ENCODE results near the gene SF1. TPM values are rescaled to one million over a fixed set of nuclear protein-coding genes. Genes with fewer than 3 reads are reported as not detected.
A peak's percentile ranks its signal among the peaks of the same experiment; 100 is the strongest.
"Not testable (repeated sequence)": the region's sequence is repeated elsewhere in the genome, so short reads cannot be mapped to it uniquely, and the experiment has no call there.

The SF1 gene, protein sequence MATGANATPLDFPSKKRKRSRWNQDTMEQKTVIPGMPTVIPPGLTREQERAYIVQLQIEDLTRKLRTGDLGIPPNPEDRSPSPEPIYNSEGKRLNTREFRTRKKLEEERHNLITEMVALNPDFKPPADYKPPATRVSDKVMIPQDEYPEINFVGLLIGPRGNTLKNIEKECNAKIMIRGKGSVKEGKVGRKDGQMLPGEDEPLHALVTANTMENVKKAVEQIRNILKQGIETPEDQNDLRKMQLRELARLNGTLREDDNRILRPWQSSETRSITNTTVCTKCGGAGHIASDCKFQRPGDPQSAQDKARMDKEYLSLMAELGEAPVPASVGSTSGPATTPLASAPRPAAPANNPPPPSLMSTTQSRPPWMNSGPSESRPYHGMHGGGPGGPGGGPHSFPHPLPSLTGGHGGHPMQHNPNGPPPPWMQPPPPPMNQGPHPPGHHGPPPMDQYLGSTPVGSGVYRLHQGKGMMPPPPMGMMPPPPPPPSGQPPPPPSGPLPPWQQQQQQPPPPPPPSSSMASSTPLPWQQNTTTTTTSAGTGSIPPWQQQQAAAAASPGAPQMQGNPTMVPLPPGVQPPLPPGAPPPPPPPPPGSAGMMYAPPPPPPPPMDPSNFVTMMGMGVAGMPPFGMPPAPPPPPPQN
- 191 TPM for total RNA-seq
- long read RNA-seq, transcript SF1-201 (13 exons, 2,850 nt), result major isoform, 22 of 85 reads
- long read RNA-seq, transcript SF1-212 (2 exons, 983 nt), result minor isoform, 5 of 85 reads
- long read RNA-seq, partial matches to known transcripts, result 29 of 85 reads
- long read RNA-seq, other reads (novel, unspliced or antisense), result 20 of 85 reads

DNA sequence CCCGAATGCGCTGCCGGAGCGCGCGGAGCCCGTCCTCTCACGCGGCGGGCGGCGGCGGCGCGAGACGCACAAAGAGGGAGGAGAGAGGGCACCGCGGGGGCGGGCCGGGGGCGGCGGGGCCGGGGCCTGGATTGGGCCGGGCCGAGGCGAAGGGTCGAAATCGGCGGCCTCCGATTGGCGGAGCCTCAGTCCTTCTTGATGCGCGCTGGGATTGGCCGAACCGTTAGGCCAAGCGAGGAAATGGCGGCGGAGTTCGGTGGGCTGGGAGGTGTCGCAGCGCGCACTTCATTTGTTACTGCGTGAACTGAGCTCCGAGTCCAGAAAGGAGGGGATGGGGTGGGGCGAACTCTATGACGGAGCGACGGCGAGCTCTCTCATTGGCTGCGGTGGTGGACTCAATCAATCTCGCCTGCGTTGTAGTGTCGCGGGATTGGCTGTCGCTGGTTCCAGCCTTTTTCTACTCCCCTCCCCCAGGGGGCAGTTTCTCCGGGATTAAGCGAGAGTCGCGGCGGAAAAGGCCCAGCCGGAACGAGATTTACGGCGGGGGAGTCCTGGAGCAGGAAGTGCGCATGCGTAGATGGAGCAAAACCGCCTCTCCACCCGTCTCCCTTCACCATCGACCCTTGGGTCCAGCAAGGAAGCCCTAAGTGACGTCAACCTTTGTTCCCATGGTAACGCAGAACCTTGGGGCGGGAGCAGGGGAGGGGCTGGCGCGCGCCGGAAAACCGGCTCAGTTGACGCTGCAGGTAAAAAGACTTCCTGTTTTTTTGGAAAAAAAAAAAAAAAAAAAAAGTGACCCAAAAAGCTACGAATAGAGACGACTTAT, at the start of gene SF1:
Gene SF1, minus strand, starts transcription at position 70 of the 826 bp plus-strand sequence. CDS start 150 bp downstream, outside the sequence.
- intact Hi-C loops (cut with micrococcal nuclease), result no loop called here
- DNase-seq (peak; percentile 98), ATAC-seq (peak; percentile 94)

DNA sequence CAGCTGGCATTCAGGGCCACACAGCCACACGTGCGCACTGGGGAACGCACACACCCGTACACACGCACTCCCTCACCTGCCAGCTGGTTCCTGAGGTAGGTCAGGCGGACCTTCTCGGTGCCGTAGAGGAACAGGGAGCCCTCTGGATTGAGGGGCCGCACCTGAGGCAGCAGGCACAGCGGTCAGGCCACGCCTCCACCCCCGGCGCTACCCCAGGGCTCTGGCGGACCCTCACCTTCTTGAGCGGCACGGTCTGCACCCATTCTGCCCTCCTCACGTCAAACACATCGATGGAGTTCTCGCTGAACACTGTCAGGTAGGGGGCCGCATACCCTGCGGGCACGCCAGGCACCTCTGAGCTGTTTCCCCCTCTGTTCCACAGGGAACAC, 49.1 kb upstream of the SF1 start:
- intact Hi-C loops (cut with micrococcal nuclease), result no loop called here
- no peak for DNase-seq
- no peak for ATAC-seq

DNA sequence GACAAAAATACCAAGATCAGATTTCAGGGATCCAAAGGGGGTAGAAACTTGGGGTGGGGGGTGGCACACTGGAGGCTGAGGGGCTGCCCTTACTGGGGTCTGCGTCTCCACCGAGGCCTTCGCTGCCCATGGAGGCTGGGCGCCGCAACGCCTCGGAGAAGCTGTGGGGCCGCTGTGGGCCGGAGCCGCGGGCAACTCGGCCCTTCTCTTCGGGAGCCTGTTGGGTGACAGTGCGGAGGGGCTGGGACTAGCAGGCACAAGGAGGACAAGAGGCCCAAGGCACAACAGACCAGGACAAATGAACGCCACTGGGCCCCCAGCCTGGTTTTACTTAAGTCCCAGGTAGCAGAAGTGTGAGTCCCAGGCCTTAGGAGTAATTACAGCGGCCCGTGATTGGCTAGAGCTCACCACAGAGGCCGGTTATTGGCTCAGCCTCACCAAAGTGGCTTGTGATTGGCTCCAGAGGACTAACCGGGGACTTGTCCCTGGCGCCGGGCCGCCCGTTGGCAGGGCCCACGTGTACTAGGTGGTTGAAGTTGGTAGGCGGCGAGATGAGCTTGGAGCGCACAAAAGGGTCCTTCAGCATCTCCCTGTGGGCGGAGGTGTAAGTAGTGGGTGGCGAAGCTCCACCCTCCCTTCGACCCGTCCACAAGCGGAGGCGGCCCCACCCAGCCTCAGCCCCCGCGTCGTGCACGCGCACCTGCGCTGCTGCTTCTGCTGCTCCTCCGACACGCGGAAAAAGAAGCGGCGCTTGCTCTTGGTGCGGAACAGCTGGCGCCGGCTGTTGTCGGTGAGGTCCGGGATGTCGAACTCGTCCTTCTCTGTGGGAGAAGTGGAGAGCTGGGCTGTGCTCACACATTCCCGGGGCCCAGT, 48.5 kb upstream of the SF1 start:
- intact Hi-C loops (cut with micrococcal nuclease), result no loop called here
- no peak for DNase-seq
- ATAC-seq, result no peak

DNA sequence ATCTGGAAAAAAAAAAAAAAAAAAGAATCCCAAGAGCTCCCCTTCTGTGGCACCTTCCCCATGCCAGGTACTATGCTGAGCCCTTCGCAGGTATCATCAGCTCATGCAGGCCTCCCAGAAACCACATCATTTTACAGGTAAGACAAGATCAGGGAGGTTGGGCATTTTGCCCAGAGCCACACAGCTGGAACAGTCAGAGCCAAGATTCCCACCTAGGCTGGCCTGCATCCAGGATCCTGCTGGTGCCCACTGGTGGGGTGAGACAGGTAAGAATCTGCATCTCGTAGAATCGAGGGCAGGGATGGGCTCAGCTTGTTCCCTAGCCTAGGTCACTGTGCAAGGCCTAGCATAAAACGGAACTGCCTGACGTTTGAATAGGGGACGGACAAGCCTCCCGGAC, 47.7 kb upstream of the SF1 start:
- ATAC-seq (no peak), DNase-seq (no peak)
- intact Hi-C loops (cut with micrococcal nuclease), result no loop called here

- DNase-seq (no peak), ATAC-seq (no peak)
- intact Hi-C loops (cut with micrococcal nuclease), result no loop called here
Measured at GRCh38 chr11:64823568-64824119, 45.3 kb upstream of the SF1 start.

DNA sequence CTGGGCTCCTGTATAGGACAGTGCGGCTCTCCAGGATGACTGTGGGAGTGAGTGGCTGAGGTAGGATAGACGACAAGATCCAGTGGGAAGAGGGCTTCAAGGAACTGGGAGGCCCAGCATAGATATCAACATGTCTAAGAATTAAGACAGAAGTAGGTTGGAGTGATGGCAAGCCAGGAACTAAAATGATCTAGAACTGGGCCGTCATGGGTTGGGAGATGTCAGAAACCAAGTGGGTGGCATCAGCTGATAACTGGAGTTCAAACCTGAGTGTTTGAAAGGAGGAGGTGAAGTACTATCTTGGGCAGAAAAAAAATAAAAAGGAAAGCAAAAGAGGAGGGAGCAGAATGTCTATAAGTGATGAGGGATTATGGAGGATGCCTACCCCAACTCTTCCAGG, 39.1 kb upstream of the SF1 start:
- intact Hi-C loops (cut with micrococcal nuclease), result no loop called here
- DNase-seq (no peak), ATAC-seq (no peak)

DNA sequence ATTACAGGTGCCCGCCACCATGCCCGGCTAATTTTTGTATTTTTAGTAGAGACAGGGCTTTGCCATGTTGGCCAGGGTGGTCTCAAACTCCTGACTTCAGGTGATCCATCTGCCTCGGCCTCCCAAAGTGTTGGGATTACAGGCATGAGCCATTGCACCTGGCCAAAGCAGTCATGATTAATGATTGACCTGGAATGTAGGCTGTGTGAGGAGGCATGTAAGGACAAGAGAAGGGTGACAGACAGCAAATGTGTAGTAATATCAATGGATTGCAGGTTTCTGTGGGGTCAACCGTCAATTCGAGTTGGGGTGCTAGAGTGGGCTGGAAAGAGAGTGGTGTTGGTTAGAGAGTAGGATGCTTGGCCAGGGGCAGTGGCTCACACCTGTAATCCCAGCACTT, 37.1 kb upstream of the SF1 start:
- ATAC-seq; intact Hi-C loops (cut with micrococcal nuclease); DNase-seq: not testable (repeated sequence)

DNA sequence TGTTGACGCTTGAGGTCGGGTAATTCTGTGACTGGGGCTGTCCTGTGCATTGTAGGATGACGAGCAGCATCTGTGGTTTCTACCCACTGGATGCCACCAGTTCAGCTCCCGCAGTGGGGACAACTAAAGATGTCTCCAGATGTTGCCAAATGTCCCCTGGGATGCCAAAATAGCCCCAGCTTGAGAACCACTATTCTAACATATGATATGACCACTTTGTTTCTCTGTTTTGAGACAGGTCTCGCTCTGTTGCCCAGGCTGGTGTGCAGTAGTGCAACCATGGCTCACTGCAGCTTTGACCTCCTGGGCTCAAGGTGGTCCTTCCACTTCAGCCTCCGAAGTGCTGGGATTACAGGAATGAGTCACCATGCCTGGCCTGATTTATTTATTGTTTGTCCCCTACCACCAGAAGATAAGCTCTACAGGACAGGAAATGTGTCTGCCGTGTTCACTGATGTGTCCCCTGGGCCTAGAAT, 36.4 kb upstream of the SF1 start:
- intact Hi-C loops (cut with micrococcal nuclease), result no loop called here
- no peak for DNase-seq

GRCh38 chr11:64813826-64814225, 35.5 kb upstream of the SF1 start:
- ATAC-seq, result no peak
- DNase-seq, result no peak
- intact Hi-C loops (cut with micrococcal nuclease), result no loop called here

More for the DNA sequence above, 36.4 kb upstream of the SF1 start:
- no peak for ATAC-seq

DNA sequence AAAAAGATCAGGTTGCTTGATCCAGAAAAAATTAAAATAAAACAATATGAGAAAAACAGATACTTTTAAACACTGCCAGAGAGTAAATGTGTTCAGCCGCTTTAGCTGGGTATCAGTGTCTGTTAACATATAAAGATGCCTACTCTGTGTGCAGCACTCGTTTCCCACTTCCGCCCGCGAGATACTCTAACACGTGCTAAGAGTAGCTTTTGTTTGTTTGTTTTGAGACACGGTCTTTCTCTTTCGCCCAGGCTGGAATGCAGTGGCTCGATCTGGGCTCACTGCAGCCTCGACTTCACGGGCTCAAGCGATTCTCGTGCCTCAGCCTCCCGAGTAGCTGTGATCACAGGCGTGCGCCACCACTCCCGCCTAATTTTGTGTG, 32.5 kb upstream of the SF1 start:
- intact Hi-C loops (cut with micrococcal nuclease), result no loop called here
- DNase-seq (peak; percentile 48), ATAC-seq (peak; percentile 3)

- ATAC-seq, result peak; percentile 99
- peak; percentile 98 for DNase-seq
- intact Hi-C loops (cut with micrococcal nuclease), result no loop called here
Measured at GRCh38 chr11:64810271-64810890, 32.0 kb upstream of the SF1 start, which contains the start of gene MEN1. MEN1 (minus strand) TSS chr11:64810551; CDS start chr11:64810109, 442 bp downstream.

GRCh38 chr11:64809781-64810241, 31.5 kb upstream of the SF1 start:
- DNase-seq (peak; percentile 34), ATAC-seq (peak; percentile 20)
- intact Hi-C loops (cut with micrococcal nuclease), result no loop called here

GRCh38 chr11:64805481-64805880, 27.1 kb upstream of the SF1 start:
- intact Hi-C loops (cut with micrococcal nuclease), result no loop called here
- ATAC-seq, result no peak
- no peak for DNase-seq

GRCh38 chr11:64804346-64805210, 26.2 kb upstream of the SF1 start:
- ATAC-seq (no peak), DNase-seq (no peak)
- intact Hi-C loops (cut with micrococcal nuclease), result no loop called here

DNA sequence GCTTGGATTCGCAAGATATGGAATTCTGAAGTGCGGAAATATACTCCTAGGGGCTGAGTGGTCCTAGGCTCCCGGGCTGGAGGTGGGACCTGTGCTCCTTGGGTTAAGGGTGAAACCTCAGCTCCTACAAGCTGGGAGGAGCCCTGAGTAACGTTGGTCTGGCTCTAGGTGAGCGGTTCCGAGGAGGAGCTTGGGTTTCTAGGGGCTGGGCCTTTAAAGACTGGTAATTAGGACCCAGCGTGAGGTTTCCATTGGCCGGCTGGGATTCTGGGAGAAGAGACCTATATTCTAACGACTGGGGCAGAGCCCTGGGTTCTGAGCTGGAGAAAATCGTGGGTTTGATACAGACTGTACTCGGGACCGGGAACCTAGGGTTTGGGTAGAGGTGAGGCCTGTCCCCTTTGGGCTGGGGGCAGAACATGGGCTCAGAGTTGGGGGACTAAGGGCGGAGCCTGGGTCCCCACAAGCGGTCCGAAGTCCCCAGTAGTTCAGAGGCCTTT, 25.6 kb upstream of the SF1 start:
- no peak for DNase-seq
- ATAC-seq, result peak; percentile 7
- intact Hi-C loops (cut with micrococcal nuclease), result no loop called here

GRCh38 chr11:64803158-64803845, 25.0 kb upstream of the SF1 start, which contains the start of gene MAP4K2:
MAP4K2 (minus strand) TSS chr11:64803214; CDS start chr11:64803149, 65 bp downstream.
- peak; percentile 96 for DNase-seq
- peak; percentile 91 for ATAC-seq
- intact Hi-C loops (cut with micrococcal nuclease), result no loop called here
